Measurements from ENCODE around the gene CSMD2.

Gene CSMD2

DNA sequence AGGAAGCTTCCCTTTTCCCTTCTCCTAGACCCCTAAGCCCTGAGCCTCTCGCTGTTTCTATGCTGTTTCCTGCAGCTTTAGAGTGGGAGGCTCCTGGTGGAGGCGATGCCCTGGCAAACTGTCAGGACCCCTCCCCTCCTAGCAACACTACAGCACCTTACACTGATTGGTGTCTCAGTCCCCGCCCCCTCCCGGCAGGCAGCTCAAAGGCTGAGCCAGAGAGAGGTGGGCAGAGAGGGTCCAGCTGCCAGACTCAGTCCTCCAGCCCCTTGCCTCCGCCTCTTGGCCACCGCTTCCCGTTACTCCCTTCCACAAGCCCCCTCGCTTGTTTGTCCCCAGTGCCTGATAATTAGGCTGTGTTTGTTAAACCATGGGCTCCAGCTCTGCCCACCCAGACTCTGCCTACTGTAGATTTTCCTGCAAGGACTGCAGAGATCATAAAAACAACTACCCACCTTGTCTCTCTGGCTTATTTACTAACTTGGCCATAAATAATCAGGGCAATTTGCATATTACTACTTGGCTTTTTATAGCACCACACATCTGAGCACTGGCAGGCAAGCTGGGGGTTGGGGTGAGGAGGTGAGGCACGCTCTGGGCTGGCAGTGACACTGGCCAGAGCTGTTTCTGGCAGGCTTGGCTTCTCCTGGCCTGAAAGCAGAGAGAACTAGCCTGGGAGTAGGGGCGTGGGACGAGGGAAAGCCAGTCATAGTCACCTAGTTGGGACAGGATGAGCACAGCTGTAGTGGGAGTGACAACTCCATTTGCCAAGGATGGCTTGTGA, 107.5 kb downstream of the CSMD2 start:
- TF ChIP-seq, protein P1, sequence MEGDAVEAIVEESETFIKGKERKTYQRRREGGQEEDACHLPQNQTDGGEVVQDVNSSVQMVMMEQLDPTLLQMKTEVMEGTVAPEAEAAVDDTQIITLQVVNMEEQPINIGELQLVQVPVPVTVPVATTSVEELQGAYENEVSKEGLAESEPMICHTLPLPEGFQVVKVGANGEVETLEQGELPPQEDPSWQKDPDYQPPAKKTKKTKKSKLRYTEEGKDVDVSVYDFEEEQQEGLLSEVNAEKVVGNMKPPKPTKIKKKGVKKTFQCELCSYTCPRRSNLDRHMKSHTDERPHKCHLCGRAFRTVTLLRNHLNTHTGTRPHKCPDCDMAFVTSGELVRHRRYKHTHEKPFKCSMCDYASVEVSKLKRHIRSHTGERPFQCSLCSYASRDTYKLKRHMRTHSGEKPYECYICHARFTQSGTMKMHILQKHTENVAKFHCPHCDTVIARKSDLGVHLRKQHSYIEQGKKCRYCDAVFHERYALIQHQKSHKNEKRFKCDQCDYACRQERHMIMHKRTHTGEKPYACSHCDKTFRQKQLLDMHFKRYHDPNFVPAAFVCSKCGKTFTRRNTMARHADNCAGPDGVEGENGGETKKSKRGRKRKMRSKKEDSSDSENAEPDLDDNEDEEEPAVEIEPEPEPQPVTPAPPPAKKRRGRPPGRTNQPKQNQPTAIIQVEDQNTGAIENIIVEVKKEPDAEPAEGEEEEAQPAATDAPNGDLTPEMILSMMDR (IDR thresholded peaks at IDR 0.05; ENCODE audit: control insufficient read depth, extremely low read depth, insufficient read depth), result no peak
- no peak for DNase-seq (ENCODE audit: low read depth)
- no peak overlapping the region for H3K4me3 ChIP-seq (ENCODE audit: low read depth, low read length)

DNA sequence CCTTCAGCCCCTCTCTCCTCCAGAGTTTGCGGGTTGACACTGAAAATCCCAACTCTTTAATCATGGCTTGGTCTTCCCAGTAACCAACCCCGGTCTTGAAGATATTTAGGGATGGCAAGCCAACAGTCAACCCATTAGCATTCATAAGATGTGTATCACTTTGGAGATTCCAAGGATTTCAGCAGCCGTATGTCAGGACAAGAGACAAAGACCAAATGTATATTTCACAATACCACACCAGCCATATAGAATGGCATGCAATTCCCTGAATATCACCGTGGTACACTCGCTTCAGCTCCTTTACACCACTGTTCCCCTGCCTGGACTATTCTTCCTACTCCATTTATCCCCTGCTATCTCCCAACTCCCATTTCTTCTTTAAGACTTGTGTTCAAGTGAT, 109.2 kb downstream of the CSMD2 start:
- DNase-seq (ENCODE audit: low read depth), result no peak
- TF ChIP-seq, protein P1 (IDR thresholded peaks at IDR 0.05; ENCODE audit: control insufficient read depth, extremely low read depth, insufficient read depth), result no peak
- no peak overlapping the region for H3K4me3 ChIP-seq (ENCODE audit: low read depth, low read length)

GRCh38 chr1:34054920-34055319, 110.1 kb downstream of the CSMD2 start:
- TF ChIP-seq, protein P1 (IDR thresholded peaks at IDR 0.05; ENCODE audit: control insufficient read depth, extremely low read depth, insufficient read depth), result no peak
- DNase-seq (ENCODE audit: low read depth), result no peak
- H3K4me3 ChIP-seq (ENCODE audit: low read depth, low read length), result no peak overlapping the region

DNA sequence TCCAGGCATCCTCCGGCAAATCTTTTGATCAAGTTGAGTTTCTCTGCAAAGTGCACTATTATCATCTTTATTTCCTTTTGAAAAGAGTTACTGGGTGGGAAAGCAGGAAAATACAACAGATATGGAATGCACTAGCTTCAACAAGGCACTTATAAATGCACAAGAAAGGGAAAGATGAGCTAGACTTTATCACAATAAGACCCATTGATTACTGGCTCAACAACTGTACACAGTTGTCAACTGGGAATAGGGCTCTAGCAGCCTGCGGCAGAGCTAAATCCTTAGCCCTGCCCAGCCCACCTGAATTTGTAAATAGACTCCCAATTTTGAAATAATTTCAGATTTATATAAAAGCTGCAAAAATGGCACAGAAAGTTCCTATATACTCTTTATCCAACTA, 111.4 kb downstream of the CSMD2 start:
- no peak for DNase-seq (ENCODE audit: low read depth)
- TF ChIP-seq, protein P1 (IDR thresholded peaks at IDR 0.05; ENCODE audit: control insufficient read depth, extremely low read depth, insufficient read depth), result no peak
- H3K4me3 ChIP-seq (ENCODE audit: low read depth, low read length), result no peak overlapping the region

GRCh38 chr1:34052565-34052964, 112.5 kb downstream of the CSMD2 start:
- TF ChIP-seq, protein P1 (IDR thresholded peaks at IDR 0.05; ENCODE audit: control insufficient read depth, extremely low read depth, insufficient read depth), result no peak

GRCh38 chr1:34050709-34051485, 114.1 kb downstream of the CSMD2 start:
- TF ChIP-seq, protein P1 (IDR thresholded peaks at IDR 0.05; ENCODE audit: control insufficient read depth, extremely low read depth, insufficient read depth), result no peak
- H3K4me3 ChIP-seq (ENCODE audit: low read depth, low read length), result no peak overlapping the region
- no peak for DNase-seq (ENCODE audit: low read depth)

More at GRCh38 chr1:34052565-34052964, 112.5 kb downstream of the CSMD2 start:
- no peak for DNase-seq (ENCODE audit: low read depth)
- H3K4me3 ChIP-seq (ENCODE audit: low read depth, low read length), result no peak overlapping the region

All from LNCaP clone FGC (cell line).